CD14-positive monocyte (primary cell): ENCODE measurements around the gene CPA2. TPM values are rescaled to one million over a fixed set of nuclear protein-coding genes. Genes with fewer than 3 reads are reported as not detected.

Experiments
- DNase-seq, 3 donors: peaks; one replicate each; pipeline ENCODE4 v3.0.0-alpha.2; 2011 to 2022
- H2AFZ ChIP-seq: 2 replicates; pipeline ENCODE4 v1.6.0; 2012; ENCODE audit warnings: mild to moderate bottlenecking, low read depth, low read length, inconsistent platforms; ENCODE audit not compliant: insufficient read depth, poor library complexity, severe bottlenecking
- H3K27ac ChIP-seq, 2 donors: 1 replicate in 1 of 2; 2 replicates in 1 of 2; pipeline ENCODE4 v1.5.1; 2012 to 2013; ENCODE audit warnings: low read length in 2 of 2, control low read depth in 1 of 2, inconsistent platforms in 1 of 2, low read depth in 1 of 2, mild to moderate bottlenecking in 1 of 2
- H3K27me3 ChIP-seq, 2 donors: one replicate each; pipeline versions ENCODE4 v1.6.0 to v1.6.1; 2011 to 2013; ENCODE audit warnings: low read length in 2 of 2; ENCODE audit not compliant: control insufficient read depth in 2 of 2, insufficient read depth in 2 of 2
- H3K36me3 ChIP-seq, 2 donors: replicated peaks in 1 of 2; 1 replicate in 1 of 2; 2 replicates in 1 of 2; pipeline versions ENCODE4 v1.5.1 to v1.6.1; 2012 to 2013; ENCODE audit warnings: low read length in 2 of 2, control low read depth in 1 of 2, inconsistent platforms in 1 of 2, mild to moderate bottlenecking in 1 of 2; ENCODE audit not compliant: insufficient read depth in 2 of 2, control insufficient read depth in 1 of 2
- H3K4me1 ChIP-seq, 2 donors: 1 replicate in 1 of 2; 2 replicates in 1 of 2; pipeline versions ENCODE4 v1.5.1 to v1.6.1; 2012 to 2013; ENCODE audit warnings: low read length in 2 of 2, control low read depth in 1 of 2, inconsistent platforms in 1 of 2, mild to moderate bottlenecking in 1 of 2, moderate library complexity in 1 of 2; ENCODE audit not compliant: insufficient read depth in 2 of 2, control insufficient read depth in 1 of 2
- H3K4me2 ChIP-seq: replicated peaks from 2 replicates; pipeline ENCODE3; 2012; ENCODE audit warnings: low read length, moderate library complexity, mild to moderate bottlenecking; ENCODE audit not compliant: poor library complexity, severe bottlenecking; ENCODE audit errors: extremely low read depth
- H3K4me3 ChIP-seq, 3 experiments: fragments of 200-600 bp in 1 of 3; sonication (generic) in 1 of 3; replicated peaks in 1 of 3; 1 replicate in 2 of 3; 2 replicates in 1 of 3; pipeline ENCODE4 v1.5.1; 2011 to 2013; ENCODE audit warnings: low read length in 3 of 3, mild to moderate bottlenecking in 3 of 3, control low read depth in 2 of 3, low read depth in 2 of 3, inconsistent platforms in 1 of 3, moderate library complexity in 1 of 3
- H3K79me2 ChIP-seq: 2 replicates; pipeline ENCODE4 v1.6.0; 2012; ENCODE audit warnings: mild to moderate bottlenecking, control low read depth, inconsistent platforms, low read length, moderate library complexity; ENCODE audit not compliant: insufficient read depth
- H3K9ac ChIP-seq: 2 replicates; pipeline ENCODE4 v1.6.0; 2017; ENCODE audit warnings: low read length, mild to moderate bottlenecking; ENCODE audit not compliant: insufficient read depth, poor library complexity, severe bottlenecking
- H3K9me3 ChIP-seq, 2 donors: replicated peaks in 1 of 2; 1 replicate in 1 of 2; 2 replicates in 1 of 2; pipeline versions ENCODE4 v1.5.1 to v1.6.1; 2012 to 2013; ENCODE audit warnings: low read length in 2 of 2, control low read depth in 1 of 2; ENCODE audit not compliant: control insufficient read depth in 1 of 2, insufficient read depth in 1 of 2
- H4K20me1 ChIP-seq: 2 replicates; pipeline ENCODE4 v1.6.0; 2012; ENCODE audit warnings: mild to moderate bottlenecking, low read length, control low read depth, moderate library complexity; ENCODE audit not compliant: insufficient read depth
- H3K27ac Mint-ChIP-seq, 7 donors: one replicate each; pipeline ENCODE4 v1.8.0; 2020; ENCODE audit warnings: mild to moderate bottlenecking in 7 of 7, mixed read lengths in 7 of 7, moderate library complexity in 6 of 7, inconsistent platforms in 2 of 7
- H3K27me3 Mint-ChIP-seq, 3 donors: one replicate each; pipeline ENCODE4 v1.8.0; 2021 to 2022; ENCODE audit warnings: low read depth in 3 of 3, mild to moderate bottlenecking in 3 of 3, mixed read lengths in 3 of 3, moderate library complexity in 3 of 3, inconsistent platforms in 1 of 3
- H3K36me3 Mint-ChIP-seq, 2 donors: one replicate each; pipeline ENCODE4 v1.8.0; 2020; ENCODE audit warnings: mixed read lengths in 2 of 2, inconsistent platforms in 1 of 2, mild to moderate bottlenecking in 1 of 2
- H3K4me1 Mint-ChIP-seq: one replicate; pipeline ENCODE4 v1.8.0; 2020; ENCODE audit warnings: mild to moderate bottlenecking, mixed read lengths
- H3K4me3 Mint-ChIP-seq, 2 donors: one replicate each; pipeline ENCODE4 v1.8.0; 2020; ENCODE audit warnings: mild to moderate bottlenecking in 2 of 2, mixed read lengths in 2 of 2, moderate library complexity in 1 of 2
- H3K9me3 Mint-ChIP-seq, 7 donors: one replicate each; pipeline ENCODE4 v1.8.0; 2020 to 2022; ENCODE audit warnings: mixed read lengths in 7 of 7, mild to moderate bottlenecking in 6 of 7, moderate library complexity in 6 of 7, inconsistent platforms in 2 of 7
- CTCF ChIP-seq: fragments of 200-600 bp; IDR thresholded peaks from one replicate; pipeline ENCODE4 v1.8.0; 2022; ENCODE audit warnings: antibody characterized with exemption, mild to moderate bottlenecking
- WGBS: methylation state at CpG from one replicate; pipeline ENCODE4 v1.1.5; 2013; ENCODE audit warnings: missing lambda C conversion rate; ENCODE audit not compliant: insufficient coverage; 5-methylcytosine and 5-hydroxymethylcytosine counted together
- intact Hi-C, 2 donors: fragments of 100-400 bp; cut with micrococcal nuclease; formaldehyde crosslinking; loops; one replicate each; pipeline versions ENCODE4 v1.15.0 to v1.15.1; 2023
- polyA plus RNA-seq, 3 donors: library from polyadenylated mRNA; depleted of rRNA in 1 of 3; unstranded in 2 of 3; stranded (reverse) in 1 of 3; fragments of 300-500 nt in 2 of 3; fragments of >200 nt in 1 of 3; fragmentation: Illumina TruSeq in 2 of 3; gene quantifications; 1 replicate in 2 of 3; 2 replicates in 1 of 3; pipeline ENCODE4 v1.2.3, GENCODE V29; 2012 to 2021

The CPA2 gene
- polyA plus RNA-seq, 3 donors, result not detected

GRCh38 chr7:130275826-130276297, 9.2 kb downstream of the CPA2 start:
- Mint-ChIP-seq H3K4me3 (no peak overlapping the region), H3K27ac (no peak overlapping the region)
- no CpG with 5 or more reads among the region's 5 CpGs for WGBS

More at GRCh38 chr7:130275826-130276297, 9.2 kb downstream of the CPA2 start:
- Histone ChIP-seq H3K27ac (no peak overlapping the region), H3K27me3 (peaks cover 0 to 5% of the 10 kb centered on the region in 2 donors), H3K4me3 (no peak overlapping the region), H3K9ac (no peak overlapping the region), H4K20me1 (no peaks in the 10 kb centered on the region), H3K36me3 (no peaks in the 10 kb centered on the region), H3K4me1 (peaks cover 9 to 16% of the 10 kb centered on the region in 2 donors), H3K79me2 (no peaks in the 10 kb centered on the region), H2AFZ (no peak overlapping the region), H3K4me2 (no peak overlapping the region), H3K9me3 (no peaks in the 10 kb centered on the region)
- intact Hi-C loops, result no loop called here
- H3K36me3 Mint-ChIP-seq, result no peaks in the 10 kb centered on the region
- TF ChIP-seq CTCF, result no peak
- peaks cover 0 to 6% (median 0%) of the 10 kb centered on the region in 7 donors for H3K9me3 Mint-ChIP-seq
- H3K4me1 Mint-ChIP-seq, result peaks cover 13% of the 10 kb centered on the region
- peaks cover 6 to 14% (median 13%) of the 10 kb centered on the region in 3 donors for H3K27me3 Mint-ChIP-seq
- DNase-seq, result no peak
